Heart right ventricle (tissue), 16 donors: ENCODE data around the gene TENM4. TPM values are rescaled to one million over a fixed set of nuclear protein-coding genes. Genes with fewer than 3 reads are reported as not detected.

Experiments used
- ATAC-seq, 8 donors: fragments of 200-7000 bp; cut with Tn5 transposase; one replicate each; pipeline ENCODE4 v1.9.1; 2020; ENCODE audit warnings: mild to moderate bottlenecking in 8 of 8, moderate library complexity in 8 of 8, moderate number of reproducible peaks in 1 of 8
- DNase-seq, 2 donors: peaks; one replicate each; pipeline ENCODE4 v3.0.0-alpha.2; 2020
- H3K27ac ChIP-seq, 10 donors: fragments of 200-600 bp; sonication (generic) in 2 of 10; one replicate each; pipeline versions ENCODE4 v1.5.0 to v1.8.0; 2020 to 2022; ENCODE audit warnings: mild to moderate bottlenecking in 3 of 10
- H3K27me3 ChIP-seq, 7 donors: fragments of 200-600 bp; one replicate each; pipeline ENCODE4 v1.8.0; 2021 to 2022; ENCODE audit warnings: mild to moderate bottlenecking in 2 of 7
- H3K36me3 ChIP-seq, 9 donors: fragments of 200-600 bp; sonication (generic) in 1 of 9; one replicate each; pipeline versions ENCODE4 v1.5.0 to v1.8.0; 2020 to 2022; ENCODE audit warnings: mild to moderate bottlenecking in 2 of 9
- H3K4me1 ChIP-seq, 9 donors: fragments of 200-600 bp; sonication (generic) in 1 of 9; one replicate each; pipeline versions ENCODE4 v1.5.0 to v1.8.0; 2020 to 2022; ENCODE audit warnings: mild to moderate bottlenecking in 4 of 9
- H3K4me3 ChIP-seq, 10 donors: fragments of 200-600 bp; sonication (generic) in 2 of 10; one replicate each; pipeline versions ENCODE4 v1.5.0 to v1.8.0; 2020 to 2022; ENCODE audit warnings: mild to moderate bottlenecking in 7 of 10, moderate library complexity in 2 of 10
- H3K9me3 ChIP-seq, 11 donors: fragments of 200-600 bp in 10 of 11; sonication (generic) in 2 of 11; one replicate each; pipeline versions ENCODE4 v1.5.0 to v1.8.0; 2013 to 2022; ENCODE audit warnings: mild to moderate bottlenecking in 2 of 11, control low read depth in 1 of 11, moderate library complexity in 1 of 11
- WGBS, 2 donors: extraction: QIAGEN DNeasy Blood & Tissue Kit; methylation state at CpG; one replicate each; pipeline ENCODE4 v1.1.7; 2013; ENCODE audit warnings: inconsistent platforms in 1 of 2; 5-methylcytosine and 5-hydroxymethylcytosine counted together
- intact Hi-C, 10 donors: fragments of 100-400 bp; cut with DNase I; formaldehyde crosslinking; loops; one replicate each; pipeline versions ENCODE4 v1.11.1 to v1.14.2; 2022
- polyA plus RNA-seq, 2 donors: library from polyadenylated mRNA; stranded (reverse); fragments of 200-250 nt; gene quantifications; one replicate each; pipeline ENCODE4 v1.2.3, GENCODE V29; 2013
- total RNA-seq, 10 donors: library from RNA; stranded (reverse); fragmentation: NEBNext Ultra II Directional in 3 of 10; extraction: Animal tissue kit (Norgen Biotek cat#: 25700) in 3 of 10; gene quantifications; one replicate each; pipeline versions ENCODE4 v1.2.1 to v1.2.4, GENCODE V29; 2021 to 2023
- TF ChIP-seq, protein P1 (sequence below), 9 donors: fragments of 200-600 bp; sonication (generic) in 2 of 9; IDR thresholded peaks; one replicate each; pipeline versions ENCODE4 v1.5.0 to v1.8.0; 2021 to 2022; ENCODE audit warnings: antibody characterized with exemption in 9 of 9, mild to moderate bottlenecking in 5 of 9, moderate library complexity in 1 of 9
- donor health status: Arrhythmogenic right ventricular cardiomyopathy.
- donor health status: ischemic (EF 13 %, LVEDD 7.1; RV severe dilation, severe dysfunction).
- donor health status: healthy with polysubstance abuse.
- donor health status: DM: no; HTN: yes; CAD: no.
- donor health status: DM: no; HTN: no; CAD: no.
- donor health status: ischemic (EF 25% LVEDD 6.9; RV normal size, moderate dysfunction).
- donor health status: ischemic (EF 25% LVEDD 5.7; RV mildly dilated, moderate dysfunction).
- donor health status: healthy.
- donor health status: DM: yes; HTN: yes; CAD: no.
- donor health status: Ischemic cardiomyopathy.
- donor health status: ischemic (EF 35%, LVEDD 5.7; RV mildly dilated, moderate dysfunction).
- donor health status: nonischemic (EF 11% LVEDD 7.7; RV severe dilation, severe dysfunction).
- donor health status: DM: yes; HTN: yes; CAD: no.
- donor health status: PGD.
- donor health status: ischemic (EF 29% LVEDD 5.4; RV normal size, mild dysfunction).
- donor health status: nonischemic (EF 23%, LVEDD 6.1; RV moderate dilation, normal function).

Gene TENM4
- total and polyA plus RNA-seq, 12 donors = 0.10 to 3.6 (median 0.91) TPM

DNA sequence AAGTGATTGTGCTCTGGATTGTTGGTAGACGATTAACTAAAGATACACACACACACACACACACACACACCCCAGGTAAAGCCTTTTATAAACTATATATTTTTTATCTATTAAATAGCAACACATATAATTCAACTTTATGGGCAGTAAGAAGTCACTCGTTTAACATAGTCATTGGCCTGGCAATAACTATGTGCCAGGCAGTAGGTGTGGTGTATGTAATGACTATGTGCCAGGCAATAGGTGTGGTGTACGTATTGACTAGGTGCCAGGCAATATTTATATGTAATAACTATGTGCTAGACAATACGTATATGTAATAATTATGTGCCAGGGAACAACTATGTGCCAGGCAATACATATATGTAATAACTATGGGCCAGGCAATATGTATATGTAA is 40.0 kb upstream of the TENM4 start:
- no peaks in the 10 kb centered on the region for H3K4me1 ChIP-seq
- intact Hi-C loops = no loop called here
- no peak for ATAC-seq
- H3K27me3 ChIP-seq = peaks cover 0 to 7% (median 0%) of the 10 kb centered on the region in 7 donors
- no peaks in the 10 kb centered on the region for H3K36me3 ChIP-seq
- TF ChIP-seq, protein P1, sequence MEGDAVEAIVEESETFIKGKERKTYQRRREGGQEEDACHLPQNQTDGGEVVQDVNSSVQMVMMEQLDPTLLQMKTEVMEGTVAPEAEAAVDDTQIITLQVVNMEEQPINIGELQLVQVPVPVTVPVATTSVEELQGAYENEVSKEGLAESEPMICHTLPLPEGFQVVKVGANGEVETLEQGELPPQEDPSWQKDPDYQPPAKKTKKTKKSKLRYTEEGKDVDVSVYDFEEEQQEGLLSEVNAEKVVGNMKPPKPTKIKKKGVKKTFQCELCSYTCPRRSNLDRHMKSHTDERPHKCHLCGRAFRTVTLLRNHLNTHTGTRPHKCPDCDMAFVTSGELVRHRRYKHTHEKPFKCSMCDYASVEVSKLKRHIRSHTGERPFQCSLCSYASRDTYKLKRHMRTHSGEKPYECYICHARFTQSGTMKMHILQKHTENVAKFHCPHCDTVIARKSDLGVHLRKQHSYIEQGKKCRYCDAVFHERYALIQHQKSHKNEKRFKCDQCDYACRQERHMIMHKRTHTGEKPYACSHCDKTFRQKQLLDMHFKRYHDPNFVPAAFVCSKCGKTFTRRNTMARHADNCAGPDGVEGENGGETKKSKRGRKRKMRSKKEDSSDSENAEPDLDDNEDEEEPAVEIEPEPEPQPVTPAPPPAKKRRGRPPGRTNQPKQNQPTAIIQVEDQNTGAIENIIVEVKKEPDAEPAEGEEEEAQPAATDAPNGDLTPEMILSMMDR (IDR thresholded peaks at IDR 0.05) = no peak
- H3K4me3 ChIP-seq = no peak overlapping the region
- DNase-seq = no peak
- 87 to 90% methylated on average over 4 of the region's 4 CpGs for WGBS, 2 donors
- no peak overlapping the region for H3K27ac ChIP-seq
- H3K9me3 ChIP-seq = peaks cover 0 to 2% (median 0%) of the 10 kb centered on the region in 11 donors

DNA sequence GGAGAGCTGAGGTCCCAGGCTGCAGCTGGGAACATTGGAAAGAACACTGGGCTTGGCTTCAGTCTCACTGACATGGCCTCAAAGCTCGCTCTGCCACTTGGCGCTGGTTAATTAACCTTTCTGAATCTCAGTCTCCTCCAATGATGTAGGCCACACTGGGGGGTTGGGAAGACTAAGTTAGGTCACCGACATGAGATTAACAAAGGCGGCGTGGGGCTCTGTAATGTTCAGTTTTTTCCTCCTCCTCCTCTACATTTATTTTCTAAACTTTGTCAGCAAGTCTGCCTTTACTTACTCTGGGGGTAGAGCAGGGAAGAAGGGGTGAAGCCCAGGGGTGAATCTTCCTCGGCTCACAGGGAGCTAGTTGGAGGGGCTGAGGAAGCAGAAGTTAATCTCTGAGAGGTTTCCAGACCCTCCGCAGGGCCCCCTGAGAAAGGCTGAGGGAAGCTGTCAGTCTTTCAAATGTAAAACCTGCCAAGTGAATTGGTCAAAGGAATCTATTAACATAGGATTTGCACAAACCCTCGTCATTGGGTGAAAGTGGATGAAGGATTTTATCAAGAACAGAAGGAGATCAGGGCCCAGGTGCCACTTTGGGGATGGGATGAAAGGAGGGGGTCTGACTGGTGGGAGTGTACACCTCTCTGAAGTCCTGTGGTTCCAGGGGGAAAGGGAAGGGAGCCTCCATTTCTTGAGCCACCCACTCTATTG is 32.1 kb upstream of the TENM4 start:
- ATAC-seq = no peak
- TF ChIP-seq, protein P1 (IDR thresholded peaks at IDR 0.05) = no peak

DNA sequence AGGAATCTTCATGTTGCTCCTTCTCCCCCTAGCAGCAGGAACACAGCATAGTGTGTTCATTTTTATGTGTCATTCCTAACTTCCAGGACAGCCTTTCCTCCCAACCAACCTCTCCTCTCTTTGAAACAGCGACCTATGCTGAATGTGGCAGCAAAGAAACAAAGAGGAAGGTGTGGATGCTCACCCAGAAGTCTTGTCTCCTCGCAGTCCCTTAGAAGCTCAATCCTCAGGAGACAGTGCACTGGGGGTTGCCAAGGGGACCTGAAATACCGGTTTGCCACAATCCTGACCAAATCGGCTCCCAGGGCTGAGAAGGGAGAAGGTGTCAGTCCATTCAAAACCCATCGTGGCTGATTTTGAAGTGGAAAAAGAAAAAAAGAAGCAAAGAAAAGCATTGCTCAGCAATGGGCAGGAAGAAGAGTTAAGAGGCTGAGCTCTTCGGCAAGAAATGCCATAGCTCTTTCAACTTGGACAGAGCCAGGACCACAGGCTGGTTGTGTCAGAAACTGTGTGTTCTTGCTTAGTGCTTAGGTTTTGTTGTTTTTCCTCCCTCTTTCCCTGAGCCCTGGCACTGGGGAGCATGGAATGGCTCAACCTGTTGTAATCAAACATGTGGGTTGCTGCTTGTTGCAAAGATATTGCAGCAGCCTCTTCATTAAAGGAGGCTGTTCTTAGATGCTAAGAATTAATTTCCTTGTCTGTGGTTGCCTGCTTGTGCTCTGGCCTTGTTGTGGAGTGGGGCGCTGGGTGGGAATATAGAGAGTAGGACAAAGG is 30.4 kb upstream of the TENM4 start:
- no peaks in the 10 kb centered on the region for H3K36me3 ChIP-seq
- intact Hi-C loops = no loop called here
- DNase-seq = no peak
- H3K4me3 ChIP-seq = no peak overlapping the region
- peaks cover 0 to 8% (median 0%) of the 10 kb centered on the region in 11 donors for H3K9me3 ChIP-seq
- 49 to 54% methylated on average over 7 of the region's 7 CpGs for WGBS, 2 donors
- no peaks in the 10 kb centered on the region for H3K4me1 ChIP-seq
- peaks cover 0 to 10% (median 0%) of the 10 kb centered on the region in 7 donors for H3K27me3 ChIP-seq
- TF ChIP-seq, protein P1 (IDR thresholded peaks at IDR 0.05) = no peak
- no peak for ATAC-seq
- no peak overlapping the region for H3K27ac ChIP-seq

More for the DNA sequence above, 32.1 kb upstream of the TENM4 start:
- intact Hi-C loops = no loop called here
- no peak for DNase-seq
- WGBS, 2 donors = 60 to 67% methylated on average over 8 of the region's 8 CpGs
- Histone ChIP-seq H3K4me3 (no peak overlapping the region), H3K27ac (no peak overlapping the region), H3K9me3 (peaks cover 0 to 8% (median 0%) of the 10 kb centered on the region in 11 donors), H3K4me1 (no peaks in the 10 kb centered on the region), H3K27me3 (peaks cover 0 to 10% (median 0%) of the 10 kb centered on the region in 7 donors), H3K36me3 (no peaks in the 10 kb centered on the region)

GRCh38 chr11:79470161-79470560 is 29.3 kb upstream of the TENM4 start:
- WGBS, 2 donors = 43 to 57% methylated on average over 2 of the region's 2 CpGs
- Histone ChIP-seq H3K27ac (no peak overlapping the region), H3K4me1 (no peaks in the 10 kb centered on the region), H3K9me3 (no peaks in the 10 kb centered on the region), H3K27me3 (peaks cover 0 to 10% (median 0%) of the 10 kb centered on the region in 7 donors), H3K4me3 (no peak overlapping the region), H3K36me3 (no peaks in the 10 kb centered on the region)
- ATAC-seq = no peak
- no peak for DNase-seq
- TF ChIP-seq, protein P1 (IDR thresholded peaks at IDR 0.05) = no peak
- intact Hi-C loops = no loop called here
